ENCODE results near the gene GABRG3.
"Not testable (repeated sequence)": the region's sequence is repeated elsewhere in the genome, so short reads cannot be mapped to it uniquely, and the experiment has no call there.

The GABRG3 gene

DNA sequence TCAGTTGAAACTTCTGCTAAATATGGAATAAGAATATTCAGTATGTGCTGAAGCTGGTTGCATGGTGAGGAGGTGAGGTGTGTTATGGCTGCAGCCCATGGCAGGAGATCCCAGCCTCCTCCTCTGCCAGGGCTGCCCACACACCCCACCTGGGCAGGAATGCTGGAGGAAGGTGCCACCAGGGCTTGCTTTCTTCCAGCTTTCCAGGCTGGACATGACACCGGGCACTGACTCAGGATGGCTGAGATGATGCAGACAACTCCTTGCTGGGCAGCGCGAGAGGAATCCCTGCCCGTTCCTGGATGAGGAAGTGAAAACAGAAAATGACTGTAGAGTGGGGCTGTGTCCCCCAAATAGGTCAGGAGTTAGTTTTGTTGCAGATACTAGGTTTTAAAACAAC, 14.1 kb downstream of the GABRG3 start:
- in situ Hi-C loops (cut with MboI; ENCODE audit: low sequenced_read_pairs), result no loop called here

DNA sequence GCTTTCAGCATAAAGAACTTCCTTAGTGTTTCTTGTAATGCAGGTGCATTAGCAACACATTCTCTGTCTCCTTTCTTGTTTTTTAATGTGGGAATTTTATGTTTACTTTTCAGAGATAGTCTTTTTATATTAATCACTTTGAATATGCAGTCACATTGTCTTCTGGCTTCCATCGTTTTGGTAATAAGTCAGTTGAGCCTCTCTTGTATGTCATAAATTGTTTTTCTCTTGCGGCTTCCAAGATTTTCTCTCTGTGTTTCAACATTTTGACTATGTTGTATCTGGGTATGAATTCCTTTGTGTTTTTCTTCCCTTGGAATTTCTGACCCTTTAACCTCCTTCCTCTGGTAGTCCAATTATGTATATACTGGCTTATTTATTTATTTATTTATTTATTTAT, 25.3 kb downstream of the GABRG3 start:
- in situ Hi-C loops (cut with MboI; ENCODE audit: low sequenced_read_pairs), result no loop called here

DNA sequence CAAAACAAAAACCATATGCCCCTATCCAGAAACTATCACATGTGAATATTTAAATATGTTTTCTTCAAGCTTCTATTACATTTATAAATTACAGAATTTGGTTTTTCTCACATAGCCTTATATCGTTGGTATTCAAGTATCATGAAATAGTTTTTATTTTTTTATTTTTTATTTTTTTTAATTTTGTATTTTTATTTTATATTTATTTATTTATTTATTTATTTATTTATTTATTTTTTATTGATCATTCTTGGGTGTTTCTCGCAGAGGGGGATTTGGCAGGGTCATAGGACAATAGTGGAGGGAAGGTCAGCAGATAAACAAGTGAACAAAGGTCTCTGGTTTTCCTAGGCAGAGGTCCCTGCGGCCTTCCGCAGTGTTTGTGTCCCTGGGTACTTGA, 32.0 kb downstream of the GABRG3 start:
- in situ Hi-C loops (cut with MboI; ENCODE audit: low sequenced_read_pairs), result not testable (repeated sequence)

DNA sequence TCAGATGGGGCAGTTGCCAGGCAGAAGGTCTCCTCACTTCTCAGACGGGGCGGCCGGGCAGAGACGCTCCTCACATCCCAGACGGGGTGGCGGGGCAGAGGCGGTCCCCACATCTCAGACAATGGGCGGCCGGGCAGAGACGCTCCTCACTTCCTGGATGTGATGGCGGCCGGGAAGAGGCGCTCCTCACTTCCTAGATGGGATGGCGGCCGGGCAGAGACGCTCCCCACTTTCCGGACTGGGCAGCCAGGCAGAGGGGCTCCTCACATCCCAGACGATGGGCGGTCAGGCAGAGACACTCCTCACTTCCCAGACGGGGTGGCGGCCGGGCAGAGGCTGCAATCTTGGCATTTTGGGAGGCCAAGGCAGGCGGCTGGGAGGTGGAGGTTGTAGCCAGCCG, 33.2 kb downstream of the GABRG3 start:
- in situ Hi-C loops (cut with MboI; ENCODE audit: low sequenced_read_pairs), result not testable (repeated sequence)

DNA sequence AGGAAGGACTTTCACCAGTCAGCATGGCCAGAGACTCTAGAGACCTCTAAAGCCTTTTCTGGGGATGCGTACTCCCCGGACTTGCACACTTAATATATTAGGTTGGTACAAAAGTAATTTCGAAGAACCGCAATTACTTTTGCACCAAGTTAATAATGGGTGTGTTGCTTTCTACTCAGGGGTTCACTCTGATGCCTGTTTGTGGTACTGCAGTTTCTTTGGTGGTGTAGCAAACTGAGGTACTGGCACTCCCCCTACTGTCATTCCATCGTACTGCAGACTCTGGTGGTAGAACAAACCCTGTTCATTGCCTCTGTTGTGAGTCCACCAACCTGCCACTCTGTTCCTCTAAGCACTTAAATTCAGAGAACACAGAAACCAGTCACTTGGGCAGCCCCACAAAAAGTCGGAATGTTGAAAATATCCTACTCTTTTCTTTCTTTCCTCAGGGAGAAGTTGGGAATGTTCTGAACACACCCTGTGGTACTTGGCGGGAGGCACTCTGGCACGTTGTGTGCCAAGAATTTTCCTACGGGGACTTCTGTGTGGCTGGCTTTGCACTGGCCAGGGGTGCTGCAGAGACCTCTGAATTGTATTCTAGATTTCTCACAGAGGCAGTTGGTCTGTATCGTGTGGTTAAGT, 46.3 kb downstream of the GABRG3 start:
- in situ Hi-C loops (cut with MboI; ENCODE audit: low sequenced_read_pairs), result no loop called here

DNA sequence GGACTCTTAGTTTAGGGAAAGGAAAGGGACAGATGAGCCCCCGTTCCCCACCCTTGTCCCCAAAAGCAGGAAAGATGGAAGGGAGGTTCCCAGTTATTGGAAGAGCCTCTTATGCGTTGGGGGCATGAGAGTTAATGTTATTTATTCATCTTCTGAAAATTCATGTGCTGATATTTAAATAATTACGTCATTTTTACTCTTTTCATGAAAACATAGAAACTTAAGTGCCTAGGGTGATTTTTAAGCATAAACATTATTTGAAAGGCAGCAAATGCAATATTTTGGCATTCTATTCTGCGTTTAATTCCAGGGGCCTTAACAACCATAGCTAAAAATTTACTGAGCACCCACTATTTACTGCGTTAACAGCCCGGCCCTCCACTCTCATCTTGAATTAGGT, 48.7 kb downstream of the GABRG3 start:
- in situ Hi-C loops (cut with MboI; ENCODE audit: low sequenced_read_pairs), result no loop called here

DNA sequence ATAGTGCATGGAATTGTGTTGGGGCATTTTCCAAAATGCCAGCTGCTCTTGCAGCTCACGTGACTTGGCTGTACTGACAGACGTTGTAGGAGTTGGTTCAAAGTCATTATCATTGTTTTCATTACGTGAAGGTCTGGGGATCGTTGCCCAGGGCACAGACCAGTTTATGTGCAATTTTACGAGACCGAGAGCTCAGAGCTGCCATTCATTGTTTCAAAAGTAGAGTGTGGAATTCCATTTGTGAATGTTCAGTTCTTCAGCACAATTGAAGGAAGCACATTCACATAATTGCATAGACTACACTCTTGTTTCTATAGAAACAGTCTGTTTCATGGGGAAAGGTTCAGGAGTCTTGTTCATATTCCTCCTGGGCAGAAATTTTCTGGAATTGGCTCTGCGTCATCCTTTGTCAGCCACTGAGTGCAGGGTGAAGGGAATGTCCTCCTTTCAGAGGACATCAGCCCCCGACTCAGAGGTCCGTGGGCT, 54.5 kb downstream of the GABRG3 start:
- in situ Hi-C loops (cut with MboI; ENCODE audit: low sequenced_read_pairs), result no loop called here

DNA sequence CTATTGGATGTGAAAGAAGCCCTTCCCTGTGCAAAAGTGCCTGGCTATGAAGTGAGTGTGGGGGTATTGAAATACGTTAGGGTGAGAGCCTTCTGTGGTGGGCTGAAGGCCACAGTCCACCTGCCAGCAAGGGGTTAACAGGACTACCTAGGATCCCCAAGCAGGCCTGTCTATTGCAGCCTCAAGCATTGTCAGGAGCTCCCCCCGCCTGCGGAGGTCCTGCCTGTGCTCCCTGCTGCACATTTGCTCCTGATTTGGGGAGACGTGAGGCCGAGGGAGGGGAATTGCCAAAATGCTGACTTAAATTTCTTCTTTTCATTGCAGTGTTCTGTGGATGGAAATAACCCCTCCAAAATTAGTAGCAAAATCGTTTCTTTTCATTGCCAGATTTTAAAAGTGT, 56.2 kb downstream of the GABRG3 start:
- in situ Hi-C loops (cut with MboI; ENCODE audit: low sequenced_read_pairs), result no loop called here

DNA sequence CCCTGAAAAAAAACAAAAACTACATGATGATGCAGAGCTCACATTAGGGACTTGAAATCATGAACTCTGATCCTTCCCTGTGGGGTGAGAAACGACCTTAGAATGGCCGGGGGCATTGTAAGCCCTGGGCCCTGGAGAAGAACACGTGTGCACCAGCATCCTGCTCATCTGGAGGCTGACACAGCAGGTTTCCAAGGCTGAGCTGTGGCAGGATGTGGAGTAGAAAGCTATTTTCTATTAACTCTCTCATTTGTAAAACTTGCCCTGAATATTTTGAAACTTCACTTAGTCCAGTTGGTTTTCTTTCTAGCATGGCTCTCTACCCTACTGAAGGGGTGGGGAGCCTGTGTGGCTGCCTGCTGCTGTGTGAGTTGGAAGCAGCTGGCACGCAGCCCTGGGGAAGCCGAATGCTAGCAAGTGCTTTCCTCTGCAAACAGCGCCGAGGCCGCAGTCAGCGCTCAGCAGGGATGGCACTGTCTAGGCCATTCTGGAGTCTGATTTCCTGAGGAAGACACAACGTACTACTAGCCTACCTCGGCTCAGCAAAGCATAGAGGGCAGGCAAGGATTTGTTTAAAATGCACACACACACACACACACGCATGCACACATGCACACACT, 58.0 kb downstream of the GABRG3 start:
- in situ Hi-C loops (cut with MboI; ENCODE audit: low sequenced_read_pairs), result no loop called here

DNA sequence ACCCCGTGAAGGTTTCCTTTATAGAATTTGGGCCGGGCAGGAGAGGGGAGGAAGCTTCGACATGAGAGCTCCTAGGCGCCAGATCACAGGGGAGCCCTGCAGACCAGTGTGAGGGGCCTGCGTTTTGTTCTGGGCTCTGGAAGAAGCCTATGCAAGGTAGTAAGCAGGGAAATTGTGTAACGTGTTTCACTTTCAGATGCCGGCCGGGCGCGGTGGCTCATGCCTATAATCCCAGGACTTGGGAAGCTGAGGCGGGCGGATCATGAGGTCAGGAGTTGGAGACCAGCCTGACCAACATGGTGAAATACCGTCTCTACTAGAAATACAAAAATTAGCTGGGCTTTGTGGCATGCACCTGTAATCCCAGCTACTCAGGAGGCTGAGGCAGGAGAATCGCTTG, 65.2 kb downstream of the GABRG3 start:
- in situ Hi-C loops (cut with MboI; ENCODE audit: low sequenced_read_pairs), result no loop called here

DNA sequence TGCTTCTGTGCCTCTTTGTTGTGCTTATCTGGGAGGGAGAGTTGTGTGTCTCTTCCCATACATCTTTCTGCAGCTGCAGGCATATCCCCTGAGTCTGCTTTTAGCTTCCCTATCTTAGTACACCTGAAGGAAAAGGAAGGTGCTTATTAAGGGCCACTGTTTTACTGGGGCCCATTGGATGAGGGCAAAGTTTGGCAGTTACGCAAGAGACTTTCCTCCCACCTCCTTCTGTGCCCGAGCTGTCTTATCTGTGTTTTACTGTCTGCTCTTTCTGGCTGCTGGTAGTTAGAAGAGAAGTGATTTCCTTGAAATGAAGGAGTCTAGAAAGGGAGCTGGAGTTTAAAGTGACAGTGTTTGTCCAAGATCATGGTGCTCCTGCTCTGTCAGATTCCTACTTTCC, 66.5 kb downstream of the GABRG3 start:
- in situ Hi-C loops (cut with MboI; ENCODE audit: low sequenced_read_pairs), result no loop called here

DNA sequence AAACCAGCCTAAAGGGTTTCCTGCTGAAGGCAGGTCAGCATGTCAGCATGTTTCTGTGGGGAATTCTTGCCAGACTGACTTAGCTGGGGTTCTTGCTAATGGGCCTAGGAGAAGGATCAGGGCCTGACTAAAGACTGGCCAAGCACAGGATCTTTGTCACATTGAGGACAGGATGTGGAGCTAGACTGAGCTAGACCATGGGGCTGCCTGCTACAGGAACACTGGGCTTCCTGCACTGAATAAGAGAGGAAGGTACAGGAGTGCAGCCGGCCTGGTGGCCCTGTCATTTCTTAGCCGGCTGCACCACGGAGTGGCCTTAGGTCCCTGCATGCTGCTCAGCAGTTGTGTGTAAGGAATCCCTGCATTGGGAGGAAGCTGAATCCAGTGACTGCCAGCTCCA, 68.2 kb downstream of the GABRG3 start:
- in situ Hi-C loops (cut with MboI; ENCODE audit: low sequenced_read_pairs), result no loop called here

DNA sequence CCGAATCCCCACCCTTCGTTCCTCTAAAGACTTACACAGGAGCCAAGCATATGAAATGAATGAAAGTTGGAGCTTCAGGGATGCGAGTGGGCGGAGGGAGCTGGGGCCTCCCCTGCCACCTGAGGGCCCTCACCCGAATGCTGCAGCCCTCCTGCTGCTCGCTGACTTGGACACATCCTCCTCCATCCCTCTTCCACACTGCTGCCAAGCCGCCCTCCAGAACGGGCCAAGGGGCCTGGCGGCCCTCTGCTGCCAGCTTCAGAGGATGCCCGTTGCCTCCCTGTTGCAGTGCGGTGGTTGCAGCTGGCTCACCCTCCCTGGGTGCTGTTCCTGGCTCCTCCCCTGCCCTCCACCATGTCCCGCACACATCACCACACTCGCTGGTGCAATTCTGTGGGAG, 71.2 kb downstream of the GABRG3 start:
- in situ Hi-C loops (cut with MboI; ENCODE audit: low sequenced_read_pairs), result no loop called here

DNA sequence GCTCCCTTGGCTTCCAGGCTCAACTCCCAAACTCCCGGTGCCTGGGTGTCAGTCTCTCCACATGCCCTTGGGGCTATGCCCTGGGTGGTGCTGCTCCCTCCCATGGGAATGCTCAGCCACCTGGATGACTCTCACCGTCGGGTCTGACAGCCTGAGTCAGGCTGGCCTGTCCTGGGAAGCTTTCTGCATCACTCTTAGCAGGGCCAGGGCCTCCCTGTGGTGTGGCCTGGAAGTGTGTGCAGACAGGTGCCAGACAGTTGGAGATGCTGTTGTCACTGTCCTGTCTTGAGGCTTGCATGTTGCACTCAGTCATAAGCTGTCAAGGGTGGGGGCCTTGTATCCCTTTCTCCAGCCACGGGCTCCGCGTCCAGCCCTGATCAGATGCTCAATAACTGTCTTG, 71.7 kb downstream of the GABRG3 start:
- in situ Hi-C loops (cut with MboI; ENCODE audit: low sequenced_read_pairs), result no loop called here

DNA sequence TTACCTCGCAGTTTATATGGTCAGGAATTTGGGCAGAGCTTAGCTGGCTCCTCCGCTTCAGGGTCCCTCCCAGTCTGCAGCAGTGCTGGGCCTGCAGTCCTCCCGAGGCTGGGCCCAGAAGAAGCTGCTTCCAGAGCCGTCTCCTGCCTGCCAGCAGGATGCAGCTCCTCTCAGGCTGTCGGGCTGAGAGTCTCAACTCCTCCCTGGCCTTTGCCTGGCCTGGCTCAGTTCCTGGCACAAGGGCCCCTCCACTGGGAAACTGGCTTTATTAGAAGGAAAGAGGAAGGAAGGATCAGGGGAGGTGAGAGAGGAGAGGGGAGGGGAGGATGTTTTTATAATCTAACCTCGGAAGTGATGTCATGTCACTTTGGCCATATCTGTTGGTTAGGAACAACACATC, 72.8 kb downstream of the GABRG3 start:
- in situ Hi-C loops (cut with MboI; ENCODE audit: low sequenced_read_pairs), result no loop called here

DNA sequence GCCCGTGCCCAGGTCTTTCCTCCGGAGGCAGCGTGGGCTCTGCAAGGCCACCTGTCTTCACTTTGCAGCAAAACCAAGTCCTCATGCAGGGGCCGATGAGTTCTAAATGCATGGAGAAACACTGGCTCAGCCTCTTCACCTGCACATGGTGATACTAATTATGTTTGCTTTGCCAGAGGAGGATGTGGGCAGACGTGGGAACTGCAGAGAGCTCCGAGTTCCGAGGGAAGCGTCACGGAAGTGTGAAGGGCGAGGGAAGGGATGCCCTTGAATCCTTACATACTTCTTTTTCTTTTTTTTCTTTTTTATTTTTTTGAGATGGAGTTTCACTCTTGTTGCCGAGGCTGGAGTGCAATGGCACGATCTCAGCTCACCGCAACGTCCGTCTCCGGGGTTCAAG, 74.8 kb downstream of the GABRG3 start:
- in situ Hi-C loops (cut with MboI; ENCODE audit: low sequenced_read_pairs), result no loop called here

DNA sequence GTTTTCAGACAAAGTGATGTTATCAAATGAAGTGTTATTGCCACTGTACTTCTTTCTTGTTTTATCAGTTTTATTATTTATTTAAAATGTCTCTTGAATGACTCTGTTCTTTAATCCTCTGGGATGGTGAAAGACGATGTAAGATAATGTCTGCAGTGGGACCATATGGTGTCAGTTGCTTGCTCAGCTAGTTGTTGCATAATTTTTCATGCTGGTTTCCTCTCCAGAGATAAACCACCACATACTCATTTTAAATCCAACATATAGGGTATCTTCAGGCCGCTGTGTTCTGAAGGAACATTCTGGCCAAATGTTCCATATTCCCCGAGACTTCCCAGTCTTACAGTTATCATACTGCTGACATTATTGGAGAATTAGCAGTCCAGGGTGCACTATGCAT, 75.9 kb downstream of the GABRG3 start:
- in situ Hi-C loops (cut with MboI; ENCODE audit: low sequenced_read_pairs), result no loop called here

DNA sequence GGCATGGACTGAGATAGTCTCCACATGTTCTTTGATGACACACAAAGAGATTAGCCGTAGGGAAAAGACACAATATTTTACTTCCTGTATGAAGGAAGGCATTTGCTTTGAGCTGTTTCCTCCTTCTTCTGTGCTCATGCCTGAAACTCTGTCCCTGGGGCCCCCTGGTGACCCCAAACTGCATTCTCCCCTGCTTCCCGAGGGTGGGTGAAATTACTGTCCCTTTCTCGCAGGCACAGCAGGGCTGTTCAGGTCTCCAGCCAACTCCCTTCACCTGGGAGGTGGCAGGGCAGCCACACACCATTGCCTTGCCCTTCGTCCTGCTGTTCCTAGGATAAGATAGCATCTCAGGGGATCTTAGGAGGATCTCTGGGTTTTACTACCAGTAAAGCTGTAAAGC, 79.2 kb downstream of the GABRG3 start:
- in situ Hi-C loops (cut with MboI; ENCODE audit: low sequenced_read_pairs), result no loop called here

DNA sequence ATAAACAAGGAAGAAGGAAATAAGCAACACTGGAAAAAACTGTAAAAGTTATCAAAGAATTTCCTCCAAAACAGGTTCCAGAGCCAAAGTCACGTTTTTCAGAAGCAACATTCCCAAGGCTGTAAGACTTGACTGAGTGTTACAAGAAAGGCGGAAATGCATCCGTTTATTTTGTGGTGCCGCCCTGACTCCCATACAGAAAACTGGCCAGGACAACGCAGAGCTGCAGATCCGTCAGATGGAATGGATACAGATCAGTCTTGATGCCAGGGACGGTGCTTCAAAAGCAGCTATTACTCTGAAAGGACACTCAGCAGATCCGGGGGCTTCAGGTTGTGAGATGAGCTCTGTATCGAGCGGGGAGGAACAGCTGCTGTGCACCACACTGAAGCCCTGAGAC, 83.4 kb downstream of the GABRG3 start:
- in situ Hi-C loops (cut with MboI; ENCODE audit: low sequenced_read_pairs), result no loop called here

DNA sequence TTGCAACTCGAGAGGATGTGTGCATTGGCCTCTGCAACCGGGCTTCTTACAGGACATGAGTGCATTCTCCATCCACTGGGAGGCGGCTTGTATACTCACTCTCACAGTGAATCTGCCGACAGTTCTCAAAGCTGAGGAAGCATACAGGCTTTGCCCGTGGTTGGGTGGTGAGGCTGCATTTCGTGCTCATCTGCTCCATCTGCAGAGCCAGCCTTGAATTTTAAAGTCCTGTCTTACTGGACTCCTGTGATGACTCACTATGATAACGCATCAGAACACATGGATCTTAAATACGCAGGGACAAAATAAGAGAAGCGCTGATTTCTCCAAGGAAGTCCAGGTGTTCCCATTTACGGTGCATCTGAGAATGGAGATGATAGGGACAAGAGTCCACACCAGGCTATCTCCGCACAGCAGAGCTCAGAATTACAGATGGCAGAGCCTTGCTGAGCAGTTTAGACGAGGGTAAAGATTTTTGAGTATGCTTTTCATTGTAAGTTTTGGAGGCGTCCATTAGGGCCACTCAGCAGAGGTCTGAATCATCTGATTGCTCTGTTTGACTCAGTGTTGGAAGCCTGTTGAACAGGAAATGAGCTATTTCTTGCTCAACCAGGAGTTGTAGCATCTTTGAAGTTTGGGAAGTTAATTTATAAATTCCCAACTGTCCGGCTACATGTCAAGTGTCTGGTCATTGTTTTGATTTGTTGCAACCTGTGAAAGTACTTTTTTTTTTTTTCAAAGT, 87.1 kb downstream of the GABRG3 start:
- in situ Hi-C loops (cut with MboI; ENCODE audit: low sequenced_read_pairs), result no loop called here

DNA sequence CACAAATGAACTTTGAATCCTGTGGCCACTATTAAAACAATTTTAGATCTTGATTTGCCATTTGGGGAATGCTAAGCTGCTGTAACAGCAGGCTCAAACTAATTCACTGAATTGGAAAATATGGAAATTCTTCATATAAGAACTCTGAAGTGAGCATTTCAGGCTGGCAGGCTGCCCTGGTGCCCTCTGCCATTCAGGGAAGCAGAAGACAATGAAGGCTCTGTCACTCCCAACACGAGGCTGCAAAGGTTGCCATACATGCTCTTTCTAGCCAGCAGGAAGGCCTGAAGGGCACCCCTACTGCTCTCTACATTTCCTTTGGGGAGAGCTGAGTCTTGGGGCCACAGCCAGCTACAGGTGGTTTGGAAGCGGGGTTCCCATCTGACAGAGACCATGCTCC, 88.0 kb downstream of the GABRG3 start:
- in situ Hi-C loops (cut with MboI; ENCODE audit: low sequenced_read_pairs), result no loop called here

DNA sequence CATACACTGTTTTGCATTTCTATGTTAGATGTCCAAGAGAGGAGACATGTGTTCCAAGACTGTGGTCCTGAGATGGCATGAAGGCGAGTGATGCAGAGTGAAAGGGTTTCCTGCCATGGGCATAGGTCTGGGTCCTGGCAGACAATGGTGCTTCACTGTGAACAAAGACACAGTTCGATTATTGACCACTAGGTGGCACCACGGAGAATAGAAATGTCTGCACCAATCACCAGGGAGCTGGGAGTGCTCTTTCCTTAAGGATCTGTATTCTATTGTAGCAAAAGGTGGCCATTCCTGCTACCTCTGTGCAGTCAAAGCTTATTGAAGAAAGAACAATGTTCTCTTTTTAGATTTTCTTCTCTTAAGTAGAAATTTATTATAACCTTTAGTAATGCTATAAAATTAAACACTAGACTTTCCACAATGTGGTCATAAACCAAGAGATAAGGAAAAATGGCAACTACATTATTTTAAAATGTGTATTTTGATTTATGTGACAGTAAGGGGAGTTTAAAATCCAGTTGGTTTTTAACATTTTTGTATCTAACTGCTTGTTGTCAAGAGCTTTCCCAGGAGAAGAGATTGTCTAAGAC, 88.7 kb downstream of the GABRG3 start:
- in situ Hi-C loops (cut with MboI; ENCODE audit: low sequenced_read_pairs), result no loop called here

All from hTERT RPE-1 (cell line).